HG03280 (cell line): ENCODE data around the gene OR6C2.
"Not testable (repeated sequence)": the region's sequence is repeated elsewhere in the genome, so short reads cannot be mapped to it uniquely, and the experiment has no call there.

ENCODE experiments used
- ATAC-seq: cut with Tn5 transposase; IDR thresholded peaks from one replicate; pipeline ENCODE4 v1.9.1; 2021; ENCODE audit warnings: mild to moderate bottlenecking, moderate library complexity; ENCODE audit not compliant: unreplicated experiment

Gene OR6C2

DNA sequence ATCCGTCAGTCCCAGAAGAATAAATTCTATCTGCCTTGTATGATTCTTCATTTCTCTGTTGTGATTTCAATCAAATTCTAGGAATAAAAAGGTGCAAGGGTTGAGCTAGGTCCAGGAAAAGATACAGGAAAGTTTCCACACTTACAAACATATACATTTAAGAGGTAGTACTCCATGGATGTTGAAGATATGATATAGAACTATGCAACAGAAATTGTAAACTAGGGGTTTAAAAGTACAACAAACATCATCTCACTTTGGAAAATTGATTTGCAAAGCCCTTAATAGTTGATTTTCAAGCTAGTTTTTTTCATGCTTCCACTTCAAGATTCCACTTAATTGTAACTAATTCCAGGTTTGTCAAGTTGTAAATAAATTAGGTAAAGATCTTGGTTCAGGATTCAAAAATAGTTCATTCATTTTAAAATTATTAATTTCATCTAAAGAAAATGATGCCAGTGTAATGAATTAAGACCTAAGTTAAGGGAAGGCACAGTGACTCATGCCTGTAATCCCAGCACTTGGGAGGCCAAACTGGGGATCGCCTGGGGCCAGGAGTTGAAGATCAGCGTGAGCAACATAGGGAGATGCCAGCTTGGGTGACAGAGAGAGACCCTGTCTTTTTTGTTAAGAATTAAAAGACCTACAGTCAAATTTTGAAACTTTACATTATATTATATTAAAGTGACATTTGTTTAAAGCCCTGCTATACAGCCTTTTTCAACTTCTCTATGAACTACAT, 26.4 kb downstream of the OR6C2 start, which contains the start of gene OR6C70:
TSS of gene OR6C70 (minus strand) at position 51 of the 742 bp plus-strand sequence. CDS start at position 51, 0 bp downstream.
- no peak for ATAC-seq

DNA sequence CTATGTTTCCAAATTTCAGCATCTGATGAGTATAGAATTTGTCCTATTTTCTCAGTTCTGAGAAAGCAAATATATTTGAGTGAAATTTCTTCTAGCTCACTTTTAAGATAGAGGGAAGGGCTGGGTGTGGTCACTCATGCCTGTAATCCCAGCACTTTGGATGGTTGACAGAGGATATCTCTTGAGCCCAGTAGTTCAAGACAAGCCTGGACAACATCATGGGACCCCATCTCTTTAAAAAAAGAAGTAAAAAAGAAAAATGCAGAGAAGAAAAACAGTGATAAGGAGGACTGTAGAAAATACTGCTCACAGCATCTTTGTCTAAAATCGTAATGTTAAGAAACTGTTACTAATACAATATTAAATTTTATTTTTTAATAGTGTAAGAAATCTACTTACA, 28.4 kb downstream of the OR6C2 start:
- no peak for ATAC-seq

DNA sequence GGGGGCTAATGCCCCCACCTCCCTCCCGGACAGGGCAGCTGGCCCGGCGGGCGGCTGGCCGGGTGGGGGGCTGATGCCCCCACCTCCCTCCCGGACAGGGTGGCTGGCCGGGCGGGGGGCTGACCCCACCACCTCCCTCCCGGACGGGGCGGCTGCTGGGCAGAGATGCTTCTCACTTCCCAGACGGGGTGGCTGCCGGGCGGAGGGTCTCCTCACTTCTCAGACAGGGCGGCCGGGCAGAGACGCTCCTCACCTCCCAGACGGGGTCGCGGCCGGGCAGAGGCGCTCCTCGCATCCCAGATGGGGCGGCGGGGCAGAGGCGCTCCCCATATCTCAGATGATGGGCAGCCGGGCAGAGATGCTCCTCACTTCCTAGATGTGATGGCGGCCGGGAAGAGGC, 35.3 kb downstream of the OR6C2 start:
- ATAC-seq: not testable (repeated sequence)

DNA sequence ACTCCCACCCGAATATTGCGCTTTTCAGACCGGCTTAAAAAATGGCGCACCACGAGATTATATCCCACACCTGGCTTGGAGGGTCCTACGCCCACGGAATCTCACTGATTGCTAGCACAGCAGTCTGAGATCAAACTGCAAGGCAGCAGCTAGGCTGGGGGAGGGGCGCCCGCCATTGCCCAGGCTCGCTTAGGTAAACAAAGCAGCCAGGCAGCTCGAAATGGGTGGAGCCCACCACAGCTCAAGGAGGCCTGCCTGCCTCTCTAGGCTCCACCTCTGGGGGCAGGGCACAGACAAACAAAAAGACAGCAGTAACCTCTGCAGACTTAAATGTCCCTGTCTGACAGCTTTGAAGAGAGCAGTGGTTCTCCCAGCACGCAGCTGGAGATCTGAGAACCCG, 40.4 kb downstream of the OR6C2 start:
- not testable (repeated sequence) for ATAC-seq

DNA sequence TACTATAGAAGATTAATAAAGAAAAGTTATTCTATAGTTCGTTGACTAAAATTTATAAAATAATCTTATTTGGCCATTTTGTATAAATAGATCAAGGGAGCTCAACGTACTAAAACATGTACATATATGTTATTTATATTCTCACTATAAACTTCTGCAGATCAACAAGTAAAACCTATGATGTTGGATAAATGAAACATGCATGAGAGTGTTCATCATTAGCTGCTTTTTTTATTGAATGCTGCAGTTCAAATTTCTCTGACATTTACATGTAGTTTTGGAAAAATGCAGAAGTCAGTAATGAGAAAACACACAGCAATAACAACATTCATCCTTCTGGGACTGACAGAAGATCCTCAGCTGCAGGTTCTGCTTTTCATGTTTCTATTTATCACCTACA, 48.2 kb downstream of the OR6C2 start, which contains the start of gene OR6C68:
TSS of gene OR6C68 (plus strand) at position 301 of the 400 bp plus-strand sequence. CDS start at position 301, 0 bp downstream.
- no peak for ATAC-seq

DNA sequence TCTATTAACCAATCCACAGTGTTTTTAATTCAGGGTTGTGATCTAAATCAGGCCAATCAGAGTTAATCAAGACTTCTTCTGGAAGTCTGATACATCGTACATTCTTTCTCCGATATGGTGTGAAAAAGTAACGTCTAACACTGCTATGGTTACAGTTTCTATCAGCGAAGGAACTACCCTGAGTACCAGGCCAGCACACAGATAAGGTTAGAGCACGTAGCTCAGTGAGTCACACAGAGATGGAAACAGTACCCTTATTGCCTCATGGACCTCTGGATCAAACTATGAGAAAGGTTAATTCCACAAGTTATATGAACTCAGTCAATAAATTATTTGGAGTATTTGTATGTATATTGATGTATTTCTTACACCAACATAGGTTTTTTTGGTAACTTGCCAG, 51.6 kb downstream of the OR6C2 start:
- ATAC-seq: no peak

DNA sequence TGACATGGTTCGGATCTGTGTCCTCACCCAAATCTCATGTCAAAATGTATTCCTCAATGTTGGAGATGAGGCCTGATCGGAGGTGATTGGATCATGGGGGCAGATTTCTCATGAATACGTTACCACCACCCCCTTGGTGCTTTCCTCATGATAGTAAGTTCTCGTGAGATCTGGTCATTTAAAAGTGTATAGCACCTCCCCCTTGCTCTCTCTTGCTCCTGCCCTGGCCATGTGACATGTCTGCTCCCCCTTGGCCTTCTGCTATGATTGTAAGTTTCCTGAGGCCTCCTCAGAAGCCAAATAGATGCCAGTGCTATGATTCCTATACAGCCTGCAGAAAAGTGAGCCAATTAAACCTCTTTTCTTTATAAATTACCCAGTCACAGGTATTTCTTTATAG, 55.4 kb downstream of the OR6C2 start:
- no peak for ATAC-seq

DNA sequence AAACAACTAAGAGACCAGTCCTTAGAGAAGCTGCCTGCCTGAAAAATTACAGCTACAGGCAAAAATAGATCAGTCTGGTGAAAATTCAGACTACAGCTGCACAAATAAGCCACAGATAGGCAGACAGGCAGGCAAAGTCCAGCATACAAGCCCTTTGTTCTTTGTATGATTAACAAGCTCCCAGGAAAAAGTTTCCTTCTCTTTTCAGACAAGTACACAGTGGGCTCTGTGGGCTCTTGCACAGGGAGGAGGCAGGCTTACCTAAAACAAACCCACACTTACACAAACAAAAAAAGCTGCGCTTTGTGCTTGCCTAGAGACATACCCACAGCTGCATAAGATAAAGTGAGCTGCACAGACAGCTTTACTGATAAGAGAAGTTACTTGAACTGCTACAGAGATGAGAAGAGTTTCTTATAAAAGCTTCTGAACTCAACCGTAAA, 56.0 kb downstream of the OR6C2 start:
- no peak for ATAC-seq

DNA sequence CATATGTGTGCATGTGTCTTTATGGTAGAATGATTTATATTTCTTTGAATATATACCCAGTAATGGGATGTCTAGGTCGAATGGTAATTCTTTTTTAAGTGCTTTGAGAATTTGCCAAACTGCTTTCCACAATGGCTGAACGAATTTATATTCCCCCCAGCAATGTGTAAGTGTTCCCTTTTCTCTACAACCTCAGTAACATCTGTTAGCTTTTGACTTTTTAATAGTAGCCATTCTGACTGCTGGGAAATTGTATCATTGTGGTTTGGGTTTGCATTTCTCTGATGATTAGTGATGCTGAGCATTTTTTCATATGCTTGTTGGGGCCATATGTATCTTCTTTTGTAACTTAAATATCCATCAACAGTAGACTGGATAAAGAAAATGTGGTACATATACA, 57.7 kb downstream of the OR6C2 start:
- ATAC-seq: no peak
